ENCODE data around the gene S100A16.
"Not testable (repeated sequence)": the region's sequence is repeated elsewhere in the genome, so short reads cannot be mapped to it uniquely, and the experiment has no call there.

The S100A16 gene

GRCh38 chr1:153614189-153614900, 1.4 kb upstream of the S100A16 start:
- DNase-seq, result no peak

DNA sequence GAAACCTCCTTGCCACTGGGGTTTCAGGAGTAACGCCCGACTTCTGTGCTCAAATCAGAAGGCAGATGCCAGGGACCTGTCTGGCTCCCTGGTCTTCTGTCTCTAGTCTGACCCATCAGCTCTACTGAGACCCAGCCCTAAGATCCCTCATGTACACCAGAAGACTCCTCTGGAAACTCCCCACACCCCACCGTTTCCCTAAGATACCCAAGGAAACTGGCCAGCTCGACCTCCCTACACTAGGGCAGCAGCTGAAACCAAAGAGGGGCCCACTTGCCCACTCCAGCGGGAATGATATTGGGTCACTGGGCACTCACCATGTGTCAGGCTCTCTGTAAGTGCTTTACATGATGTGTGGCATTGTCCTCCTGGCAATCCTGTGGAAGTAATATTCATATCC, 469 bp upstream of the S100A16 start:
- DNase-seq, result no peak

DNA sequence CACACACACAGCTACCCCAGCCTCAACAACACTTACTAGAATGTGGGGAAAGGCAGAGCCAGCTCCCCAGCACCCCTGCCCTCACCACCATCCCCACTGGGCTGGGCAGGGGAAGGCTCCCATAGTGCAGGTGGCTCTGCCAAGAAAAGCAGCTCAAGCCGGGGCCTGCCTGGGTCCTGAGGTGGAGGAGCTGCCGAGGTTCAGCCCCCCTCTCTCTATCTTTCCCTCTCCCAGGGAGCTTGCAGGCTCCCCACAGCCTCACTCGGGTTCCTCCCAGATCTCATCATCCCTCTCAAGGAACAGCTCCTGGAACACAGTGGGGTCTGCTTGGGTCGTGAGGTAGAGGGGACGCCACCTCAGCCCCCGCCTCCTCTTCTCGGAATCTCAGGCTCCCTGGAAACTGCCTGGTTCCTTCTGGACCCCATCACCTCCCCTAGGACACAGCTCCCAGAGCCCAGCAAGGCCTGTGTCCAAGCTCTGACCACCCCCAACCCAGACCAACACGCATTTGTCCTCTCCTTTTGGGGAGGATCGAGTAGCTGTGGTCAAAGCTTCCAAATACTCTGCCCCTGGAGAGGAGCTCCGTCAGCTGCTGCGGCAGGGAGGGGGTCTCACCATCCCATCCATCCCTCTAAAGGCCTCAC, 704 bp downstream of the S100A16 start:
- DNase-seq, result no peak

DNA sequence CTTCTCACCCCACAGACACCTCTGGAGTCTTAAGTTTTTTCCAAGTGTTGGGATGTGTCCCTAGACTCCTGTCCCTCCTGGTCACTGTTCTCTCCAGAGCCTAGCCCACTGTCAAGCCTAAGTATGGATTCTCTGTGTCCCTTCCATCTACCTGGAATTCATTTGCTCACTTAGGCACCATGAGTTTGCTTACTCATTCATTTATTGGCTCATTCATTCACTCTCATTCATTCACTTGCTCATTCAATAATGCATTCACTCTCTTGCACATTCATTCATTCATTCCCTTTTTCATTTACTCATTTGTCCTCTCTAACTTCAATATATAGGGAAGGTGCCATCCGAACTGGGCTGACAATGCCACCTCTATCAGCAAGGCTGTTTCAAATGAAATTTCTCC, 1.6 kb downstream of the S100A16 start:
- no peak for DNase-seq

DNA sequence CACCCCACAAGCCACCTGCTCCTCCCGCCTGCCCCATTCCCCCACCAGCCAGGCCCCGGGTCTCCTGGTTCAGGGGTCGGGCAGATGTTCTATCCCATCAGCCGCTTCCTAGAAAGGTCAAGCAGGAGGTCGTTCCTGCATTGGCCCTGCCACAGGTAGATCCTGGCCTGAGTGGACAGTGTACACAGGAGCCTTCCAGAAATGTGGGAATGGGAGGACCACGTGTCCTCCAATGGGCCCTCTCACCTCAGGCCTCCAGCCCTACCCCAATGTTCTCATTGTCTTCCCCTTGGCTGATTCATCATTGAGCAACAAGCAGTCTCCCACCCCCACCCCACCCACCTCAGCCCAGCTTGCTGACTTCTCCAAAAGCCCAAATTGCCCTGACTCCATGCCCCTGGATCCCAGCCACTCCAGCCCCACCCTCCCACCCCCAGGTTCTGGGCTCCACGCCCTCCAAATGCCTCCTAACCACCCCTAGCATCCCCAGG, 2.1 kb downstream of the S100A16 start:
- no peak for DNase-seq

- DNase-seq, result no peak
These were observed 2.6 kb downstream of the S100A16 start for GRCh38 chr1:153610334-153610733.

DNA sequence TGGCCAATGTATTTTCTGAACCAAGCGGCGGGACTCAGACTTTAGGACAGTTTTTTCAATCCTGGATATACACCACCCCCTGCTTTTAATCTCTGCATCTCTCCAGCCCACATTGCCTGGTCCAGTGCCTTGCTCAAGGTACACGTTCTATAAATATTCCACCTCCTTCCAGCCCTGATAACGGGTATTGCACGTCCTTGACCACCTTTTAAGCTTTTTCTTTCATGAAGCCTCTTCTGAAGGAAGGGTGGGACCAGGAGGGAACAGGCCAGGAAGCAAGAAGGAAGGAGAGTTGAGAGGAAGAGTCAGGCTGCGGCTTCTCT, 3.4 kb downstream of the S100A16 start:
- DNase-seq, result no peak

DNA sequence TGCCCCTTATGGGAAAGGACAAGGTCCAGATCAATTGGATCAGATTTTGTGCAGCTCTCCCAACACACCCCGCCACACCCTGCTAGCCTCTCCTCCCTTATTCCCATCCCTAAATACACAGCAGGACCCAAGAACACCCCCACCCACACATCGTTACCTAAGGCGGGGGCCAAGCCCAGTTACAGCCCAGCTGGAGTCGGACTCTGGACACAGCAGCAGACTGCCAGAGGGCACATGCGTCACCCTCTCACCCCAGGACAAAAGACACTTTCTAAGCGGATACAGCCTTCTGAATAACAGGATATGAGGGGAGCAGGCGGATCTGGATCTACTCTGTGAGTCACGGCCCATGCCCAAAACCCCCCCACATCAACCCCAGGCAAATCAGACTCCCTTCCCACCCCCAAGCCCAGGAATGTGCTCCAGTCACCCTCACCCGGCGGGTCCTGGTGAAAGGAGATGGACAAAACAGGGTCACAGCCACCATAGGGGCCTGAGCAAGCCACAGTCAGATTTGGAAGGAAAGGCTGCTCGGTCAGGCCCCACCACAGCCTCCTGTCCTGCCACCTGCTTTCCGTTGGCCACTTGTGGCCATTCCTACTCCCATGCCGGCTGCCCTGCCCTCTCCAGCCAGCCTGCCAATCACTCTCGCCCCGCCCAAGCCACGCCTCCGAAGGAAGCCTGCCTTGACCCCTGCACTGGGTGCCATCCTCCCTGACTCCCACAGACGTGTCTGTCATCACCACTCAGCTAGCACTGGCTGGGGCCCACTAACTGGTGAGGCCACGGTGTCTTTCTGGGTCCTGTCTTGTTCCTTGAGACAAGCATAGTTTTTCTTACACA, 4.0 kb downstream of the S100A16 start:
- DNase-seq, result no peak

GRCh38 chr1:153608089-153608682, 4.8 kb downstream of the S100A16 start:
- DNase-seq, result no peak

- no peak for DNase-seq
These were observed 5.6 kb downstream of the S100A16 start for GRCh38 chr1:153607381-153607780.

GRCh38 chr1:153606194-153606593, 6.7 kb downstream of the S100A16 start:
- no peak for DNase-seq

DNA sequence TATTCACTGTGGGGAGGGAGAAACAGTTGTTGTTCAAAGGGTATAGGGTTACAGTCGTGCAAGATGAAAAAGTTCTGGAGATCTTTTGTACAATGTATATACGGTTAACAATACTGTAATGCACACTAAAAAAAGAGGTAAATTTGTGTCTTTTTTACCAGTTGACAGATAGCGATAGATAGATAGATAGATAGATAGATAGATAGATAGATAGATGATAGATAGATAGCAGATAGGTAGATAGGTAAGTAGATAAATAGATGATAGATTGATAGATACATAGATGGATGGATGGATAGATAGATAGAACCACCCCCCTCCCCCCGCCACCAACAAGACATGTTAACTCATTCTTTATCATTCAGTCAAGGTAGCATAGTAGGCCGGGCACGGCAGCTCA, 10.2 kb downstream of the S100A16 start:
- no peak for DNase-seq

DNA sequence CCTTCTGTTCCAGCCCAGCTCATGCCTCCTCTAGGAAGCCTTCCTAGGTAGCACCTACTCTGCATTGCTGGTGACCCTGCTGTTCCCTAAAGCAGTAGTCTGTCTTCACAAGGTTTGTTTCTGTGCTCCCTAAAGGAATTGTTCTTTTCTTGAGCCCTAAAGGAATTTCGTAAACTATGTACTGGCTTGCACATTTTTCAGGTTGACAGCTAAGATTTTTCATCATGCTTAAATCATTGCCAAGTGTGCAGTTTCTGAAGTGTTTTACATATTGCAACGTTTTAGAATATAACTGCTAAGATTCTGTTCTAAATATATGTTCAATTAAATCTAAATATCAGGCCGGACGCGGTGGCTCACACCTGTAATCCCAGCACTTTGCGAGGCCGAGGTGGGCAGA, 13.1 kb downstream of the S100A16 start:
- DNase-seq, result no peak

DNA sequence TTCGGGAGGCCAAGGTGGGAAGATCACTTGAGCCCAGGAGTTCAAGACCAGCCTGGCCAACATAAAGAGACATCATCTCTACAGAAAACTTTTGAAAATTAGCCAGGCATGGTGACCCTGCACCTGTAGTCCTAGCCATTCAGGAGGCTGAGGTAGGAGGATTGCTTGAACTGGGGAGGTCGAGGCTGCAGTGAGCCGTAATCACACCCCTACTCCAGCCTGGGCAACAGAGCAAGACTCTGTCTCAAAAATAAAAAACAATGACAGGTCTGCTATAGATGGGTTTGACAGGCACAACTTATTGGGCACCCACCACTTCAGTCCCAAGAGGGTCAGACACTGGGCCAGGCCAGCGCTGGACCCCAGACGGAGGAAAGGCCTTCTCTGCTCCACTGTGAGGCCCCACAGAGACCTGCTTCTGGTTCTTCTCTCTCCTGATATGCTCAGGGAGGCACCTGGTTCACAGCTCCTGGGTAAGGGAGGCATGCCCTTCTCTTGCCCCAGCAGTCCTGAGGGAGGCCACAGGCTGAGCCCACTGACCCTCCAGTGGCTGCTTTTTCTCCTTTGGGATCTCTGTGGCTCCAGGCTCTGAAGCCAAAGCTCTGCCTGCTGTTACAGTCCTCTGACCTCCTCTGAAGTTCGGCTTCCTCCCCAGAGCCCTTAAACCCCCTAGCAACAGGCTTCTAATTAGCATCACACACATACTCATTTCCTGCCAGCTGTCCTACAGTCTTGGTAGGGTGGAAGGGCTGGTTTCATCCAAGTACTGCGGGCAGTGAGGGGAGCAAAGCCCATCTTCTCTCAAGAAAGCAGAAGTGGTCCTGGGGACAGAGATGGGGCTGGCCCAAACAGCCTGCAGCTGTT, 14.4 kb downstream of the S100A16 start:
- DNase-seq, result no peak

GRCh38 chr1:153597206-153597605, 15.7 kb downstream of the S100A16 start:
- DNase-seq, result no peak

GRCh38 chr1:153592748-153593147, 20.2 kb downstream of the S100A16 start:
- DNase-seq, result no peak

DNA sequence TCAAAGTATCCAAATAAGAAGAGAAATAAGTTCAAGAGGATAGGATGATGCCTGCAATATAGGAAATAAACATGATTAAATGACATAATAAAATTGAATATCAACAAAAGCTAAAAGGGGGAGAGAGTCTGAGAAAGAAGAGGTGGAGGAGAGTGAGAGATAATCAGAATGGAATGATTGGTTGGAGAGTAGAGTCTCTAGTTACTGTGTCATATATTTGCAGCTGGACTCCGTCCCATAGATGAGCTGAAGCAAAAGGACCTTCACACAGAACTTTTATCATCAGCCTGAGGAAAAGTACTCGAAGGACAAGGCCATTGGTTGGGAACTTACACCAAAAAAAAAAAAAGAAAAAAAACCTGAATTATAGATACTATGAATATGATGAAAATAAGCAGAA, 24.5 kb downstream of the S100A16 start:
- no peak for DNase-seq

- not testable (repeated sequence) for DNase-seq
These were observed 24.9 kb downstream of the S100A16 start for GRCh38 chr1:153588033-153588432.

DNA sequence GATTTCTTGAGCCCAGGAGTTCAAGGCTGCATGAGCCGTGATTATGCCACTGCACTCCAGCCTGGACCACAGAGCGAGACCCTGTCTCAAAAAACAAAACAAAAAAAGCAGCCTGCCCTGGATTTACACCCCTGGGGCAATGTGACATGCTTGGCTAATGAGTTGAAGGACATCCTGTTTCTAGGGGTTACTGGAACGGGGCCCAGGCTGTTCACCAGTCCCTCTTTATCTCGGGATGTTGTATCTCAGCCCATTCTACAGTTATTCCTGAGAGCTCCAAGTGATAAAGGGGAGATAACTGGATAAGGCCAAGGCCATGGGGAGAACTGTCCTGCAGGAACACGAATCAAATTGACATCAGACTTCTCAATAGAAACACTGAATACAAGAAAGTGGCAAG, 25.6 kb downstream of the S100A16 start:
- DNase-seq, result no peak

DNA sequence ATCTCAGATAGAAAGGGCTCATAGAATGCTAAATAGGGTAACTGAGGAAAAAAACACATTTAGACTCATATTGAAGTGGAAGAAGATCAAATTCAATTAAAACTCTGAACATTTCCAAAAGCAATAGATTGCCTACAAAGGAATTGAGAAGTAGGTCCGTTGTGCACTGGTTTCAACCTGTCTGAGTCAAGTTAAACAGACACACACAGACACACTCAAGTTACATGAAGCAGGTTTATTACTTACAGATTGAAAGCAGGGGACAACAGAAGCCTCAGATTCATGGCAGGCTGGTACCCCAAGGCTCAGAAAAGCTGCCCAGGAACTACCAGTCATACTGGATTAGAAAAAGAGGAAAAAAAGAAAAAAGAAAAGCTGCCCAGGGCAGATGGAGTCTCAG, 26.6 kb downstream of the S100A16 start:
- no peak for DNase-seq

GRCh38 chr1:153585006-153585405, 27.9 kb downstream of the S100A16 start:
- DNase-seq, result no peak

DNA sequence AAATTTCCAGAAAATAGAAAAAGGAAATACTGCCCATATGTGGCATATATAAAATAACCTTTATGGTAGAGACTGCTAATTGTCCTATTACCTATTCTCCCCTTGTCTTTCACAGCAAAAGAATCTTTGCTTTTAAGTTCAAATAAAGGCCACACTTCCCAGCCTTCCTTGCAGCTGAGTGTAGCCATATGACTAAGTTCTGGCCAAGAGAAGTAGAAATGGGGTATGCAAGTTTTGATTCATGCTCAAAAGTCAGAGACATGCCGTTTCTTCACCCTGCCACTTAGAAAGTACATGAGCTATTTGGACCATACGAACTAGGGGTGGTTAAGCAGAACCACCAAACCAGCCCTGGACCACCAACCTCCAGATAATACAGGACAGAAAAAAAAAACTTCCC, 29.0 kb downstream of the S100A16 start:
- no peak for DNase-seq

DNA sequence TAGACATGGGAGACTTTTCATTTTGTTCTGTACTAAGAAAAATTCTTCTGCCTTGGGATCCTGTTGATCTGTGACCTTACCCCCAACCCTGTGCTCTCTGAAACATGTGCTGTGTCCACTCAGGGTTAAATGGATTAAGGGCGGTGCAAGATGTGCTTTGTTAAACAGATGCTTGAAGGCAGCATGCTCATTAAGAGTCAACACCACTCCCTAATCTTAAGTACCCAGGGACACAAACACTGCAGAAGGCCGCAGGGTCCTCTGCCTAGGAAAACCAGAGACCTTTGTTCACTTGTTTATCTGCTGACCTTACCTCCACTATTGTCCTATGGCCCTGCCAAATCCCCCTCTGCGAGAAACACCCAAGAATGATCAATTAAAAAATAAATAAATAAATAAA, 29.4 kb downstream of the S100A16 start:
- DNase-seq, result not testable (repeated sequence)

All from NCI-H1930 (cell line).